Esophagus muscularis mucosa (tissue), 3 donors: Measurements from ENCODE around the gene DRAP1.

Source experiments
- POLR2A ChIP-seq: fragments of 450-650 bp; IDR thresholded peaks from one replicate; pipeline ENCODE4 v1.6.1; 2017; ENCODE audit warnings: antibody characterized with exemption, moderate library complexity, mild to moderate bottlenecking, low read depth
- POLR2AphosphoS5 ChIP-seq, 2 donors: sonication (generic); formaldehyde crosslinking; IDR thresholded peaks; one replicate each; pipeline ENCODE4 v1.6.1; 2017; ENCODE audit warnings: antibody characterized with exemption in 2 of 2
- TF ChIP-seq, protein P1 (sequence below), 3 experiments: fragments of 200-600 bp in 2 of 3; fragments of 450-650 bp in 1 of 3; sonication (generic) in 2 of 3; IDR thresholded peaks; one replicate each; pipeline ENCODE4 v1.5.1; 2017 to 2019; ENCODE audit warnings: antibody characterized with exemption in 3 of 3, mild to moderate bottlenecking in 2 of 3, moderate library complexity in 1 of 3

DNA sequence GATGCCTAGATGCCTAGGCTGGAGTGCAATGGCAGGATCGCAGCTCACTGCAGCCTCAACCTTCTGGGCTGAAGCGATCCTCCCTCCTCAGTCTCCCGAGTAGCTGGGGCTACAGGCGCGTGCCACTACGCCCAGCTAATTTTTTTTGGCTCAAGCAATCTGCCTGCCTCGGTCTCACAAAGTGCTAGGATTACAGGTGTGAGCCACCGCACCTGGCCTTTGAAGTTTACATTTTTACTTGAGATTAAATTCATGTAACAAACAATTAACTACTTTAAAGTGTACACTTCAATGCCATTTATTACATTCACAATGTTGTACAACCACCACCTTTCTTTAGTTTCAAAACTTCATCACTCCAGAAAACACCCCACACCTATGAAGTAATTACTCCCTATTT lies 15.5 kb upstream of the DRAP1 start:
- TF ChIP-seq POLR2AphosphoS5 (IDR thresholded peaks at IDR 0.05) = no peak
- TF ChIP-seq, protein P1, sequence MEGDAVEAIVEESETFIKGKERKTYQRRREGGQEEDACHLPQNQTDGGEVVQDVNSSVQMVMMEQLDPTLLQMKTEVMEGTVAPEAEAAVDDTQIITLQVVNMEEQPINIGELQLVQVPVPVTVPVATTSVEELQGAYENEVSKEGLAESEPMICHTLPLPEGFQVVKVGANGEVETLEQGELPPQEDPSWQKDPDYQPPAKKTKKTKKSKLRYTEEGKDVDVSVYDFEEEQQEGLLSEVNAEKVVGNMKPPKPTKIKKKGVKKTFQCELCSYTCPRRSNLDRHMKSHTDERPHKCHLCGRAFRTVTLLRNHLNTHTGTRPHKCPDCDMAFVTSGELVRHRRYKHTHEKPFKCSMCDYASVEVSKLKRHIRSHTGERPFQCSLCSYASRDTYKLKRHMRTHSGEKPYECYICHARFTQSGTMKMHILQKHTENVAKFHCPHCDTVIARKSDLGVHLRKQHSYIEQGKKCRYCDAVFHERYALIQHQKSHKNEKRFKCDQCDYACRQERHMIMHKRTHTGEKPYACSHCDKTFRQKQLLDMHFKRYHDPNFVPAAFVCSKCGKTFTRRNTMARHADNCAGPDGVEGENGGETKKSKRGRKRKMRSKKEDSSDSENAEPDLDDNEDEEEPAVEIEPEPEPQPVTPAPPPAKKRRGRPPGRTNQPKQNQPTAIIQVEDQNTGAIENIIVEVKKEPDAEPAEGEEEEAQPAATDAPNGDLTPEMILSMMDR (IDR thresholded peaks at IDR 0.05) = no peak
- no peak for TF ChIP-seq POLR2A
